ENCODE results near the gene KCNK17. TPM values are rescaled to one million over a fixed set of nuclear protein-coding genes. Genes with fewer than 3 reads are reported as not detected.

The KCNK17 gene
- total RNA-seq, 2 experiments from 2014 or later, result not detected

DNA sequence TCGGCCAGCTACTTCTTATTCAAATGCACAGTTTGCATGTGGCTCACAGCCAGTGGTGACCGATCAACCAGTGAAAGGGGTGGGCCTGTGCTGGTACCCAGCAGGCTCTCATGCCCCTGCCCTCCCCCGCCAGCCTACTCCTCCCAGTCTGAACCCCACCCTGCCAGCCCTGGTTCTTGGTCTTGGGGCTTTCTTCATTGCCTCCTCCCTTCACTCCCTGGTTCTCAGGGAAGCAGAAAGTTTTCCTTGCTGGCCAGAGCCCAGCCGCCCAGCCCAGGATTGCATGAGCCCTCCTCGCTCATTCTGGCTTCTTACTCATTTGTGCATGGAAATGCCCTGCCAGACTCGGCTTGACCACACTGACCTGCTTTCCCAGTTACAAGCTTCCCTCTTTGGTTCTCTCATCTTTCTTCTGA, 40.8 kb downstream of the KCNK17 start:
- no peak for DNase-seq (ENCODE audit: low spot score)
- TF ChIP-seq EZH2phosphoT487 (IDR thresholded peaks at IDR 0.05; ENCODE audit: borderline replicate concordance, low read depth, low read length), result no peak
- TF ChIP-seq, protein P1, sequence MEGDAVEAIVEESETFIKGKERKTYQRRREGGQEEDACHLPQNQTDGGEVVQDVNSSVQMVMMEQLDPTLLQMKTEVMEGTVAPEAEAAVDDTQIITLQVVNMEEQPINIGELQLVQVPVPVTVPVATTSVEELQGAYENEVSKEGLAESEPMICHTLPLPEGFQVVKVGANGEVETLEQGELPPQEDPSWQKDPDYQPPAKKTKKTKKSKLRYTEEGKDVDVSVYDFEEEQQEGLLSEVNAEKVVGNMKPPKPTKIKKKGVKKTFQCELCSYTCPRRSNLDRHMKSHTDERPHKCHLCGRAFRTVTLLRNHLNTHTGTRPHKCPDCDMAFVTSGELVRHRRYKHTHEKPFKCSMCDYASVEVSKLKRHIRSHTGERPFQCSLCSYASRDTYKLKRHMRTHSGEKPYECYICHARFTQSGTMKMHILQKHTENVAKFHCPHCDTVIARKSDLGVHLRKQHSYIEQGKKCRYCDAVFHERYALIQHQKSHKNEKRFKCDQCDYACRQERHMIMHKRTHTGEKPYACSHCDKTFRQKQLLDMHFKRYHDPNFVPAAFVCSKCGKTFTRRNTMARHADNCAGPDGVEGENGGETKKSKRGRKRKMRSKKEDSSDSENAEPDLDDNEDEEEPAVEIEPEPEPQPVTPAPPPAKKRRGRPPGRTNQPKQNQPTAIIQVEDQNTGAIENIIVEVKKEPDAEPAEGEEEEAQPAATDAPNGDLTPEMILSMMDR (conservative IDR thresholded peaks at IDR 0.05; ENCODE audit: low read length), result no peak
- H3K4me2 ChIP-seq (ENCODE audit: low read length), result no peak overlapping the region
- no peaks in the 10 kb centered on the region for H3K36me3 ChIP-seq (ENCODE audit: insufficient read depth, low read length)
- no peaks in the 10 kb centered on the region for H3K9me2 ChIP-seq (ENCODE audit: insufficient read depth, low read length)
- POLR2A ChIA-PET, result no interaction called here
- H3K4me3 ChIP-seq (ENCODE audit: low read depth, low read length, poor library complexity, severe bottlenecking), result no peak overlapping the region
- no peaks in the 10 kb centered on the region for H3K9me3 ChIP-seq (ENCODE audit: low read length)
- H3K4me1 ChIP-seq (ENCODE audit: insufficient read depth, low read length, poor library complexity, severe bottlenecking), result no peaks in the 10 kb centered on the region
- intact Hi-C loops (cut with micrococcal nuclease; ENCODE audit: unreplicated experiment), result no loop called here
- H4K20me1 ChIP-seq (ENCODE audit: insufficient read depth, low read length), result no peaks in the 10 kb centered on the region
- CTCF ChIA-PET (ENCODE audit: unreplicated experiment), result no interaction called here
- no peaks in the 10 kb centered on the region for H3K79me2 ChIP-seq (ENCODE audit: insufficient read depth, low read depth, low read length)
- H2AFZ ChIP-seq (ENCODE audit: low read length), result no peak overlapping the region
- no TSS peak for BruUV-seq (replicated peaks)
- no peak overlapping the region for H3K27ac ChIP-seq (ENCODE audit: low read depth, low read length, poor library complexity, severe bottlenecking)

DNA sequence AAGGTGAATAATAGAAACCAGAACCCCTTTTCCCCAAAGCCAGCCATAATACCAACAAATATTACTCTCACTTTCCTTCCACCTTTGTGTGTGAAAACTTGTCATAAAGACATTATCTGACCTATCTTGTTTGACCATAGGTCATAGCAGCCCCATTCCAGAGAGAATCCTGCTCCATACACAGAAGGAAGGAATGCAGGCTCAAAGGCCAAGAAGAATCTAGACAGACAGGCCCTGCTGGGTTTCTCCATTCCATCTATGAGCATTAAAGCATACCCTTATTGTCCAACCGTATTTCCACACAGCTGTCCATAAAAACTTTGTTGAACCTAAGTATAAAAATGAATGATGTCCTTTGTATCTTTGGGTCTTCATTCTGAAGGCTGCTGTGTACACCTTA, 44.3 kb downstream of the KCNK17 start:
- POLR2A ChIA-PET, result no interaction called here
- no peaks in the 10 kb centered on the region for H3K4me1 ChIP-seq (ENCODE audit: insufficient read depth, low read length, poor library complexity, severe bottlenecking)
- no peaks in the 10 kb centered on the region for H4K20me1 ChIP-seq (ENCODE audit: insufficient read depth, low read length)
- H3K27ac ChIP-seq (ENCODE audit: low read depth, low read length, poor library complexity, severe bottlenecking), result no peak overlapping the region
- no peaks in the 10 kb centered on the region for H3K79me2 ChIP-seq (ENCODE audit: insufficient read depth, low read depth, low read length)
- H3K4me3 ChIP-seq (ENCODE audit: low read depth, low read length, poor library complexity, severe bottlenecking), result no peak overlapping the region
- intact Hi-C loops (cut with micrococcal nuclease; ENCODE audit: unreplicated experiment), result no loop called here
- no peak overlapping the region for H2AFZ ChIP-seq (ENCODE audit: low read length)
- DNase-seq (ENCODE audit: low spot score), result no peak
- H3K9me3 ChIP-seq (ENCODE audit: low read length), result no peaks in the 10 kb centered on the region
- TF ChIP-seq, protein P1 (conservative IDR thresholded peaks at IDR 0.05; ENCODE audit: low read length), result no peak
- TF ChIP-seq EZH2phosphoT487 (IDR thresholded peaks at IDR 0.05; ENCODE audit: borderline replicate concordance, low read depth, low read length), result no peak
- CTCF ChIA-PET (ENCODE audit: unreplicated experiment), result no interaction called here
- no peaks in the 10 kb centered on the region for H3K36me3 ChIP-seq (ENCODE audit: insufficient read depth, low read length)
- H3K9me2 ChIP-seq (ENCODE audit: insufficient read depth, low read length), result no peaks in the 10 kb centered on the region
- no TSS peak for BruUV-seq (replicated peaks)
- H3K4me2 ChIP-seq (ENCODE audit: low read length), result no peak overlapping the region

DNA sequence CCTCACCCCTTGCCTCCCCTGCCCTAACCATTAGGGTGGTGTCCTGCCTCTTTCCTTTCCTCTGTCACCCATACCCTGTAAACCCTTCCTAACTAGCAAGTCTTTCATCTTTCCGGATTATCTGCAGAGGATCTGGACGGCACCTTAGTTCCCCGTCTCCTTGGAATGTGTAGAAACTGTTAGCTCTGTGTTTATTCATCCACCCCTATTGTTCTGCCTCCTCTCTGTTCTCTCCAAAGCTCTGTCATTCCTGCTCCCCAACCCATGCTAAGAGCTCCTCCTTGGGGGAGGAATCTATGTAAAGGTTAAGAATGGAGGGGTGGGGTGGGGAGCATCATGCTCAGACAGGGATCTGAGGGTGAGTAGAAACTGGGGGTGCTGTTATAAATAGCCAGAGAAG, 45.5 kb downstream of the KCNK17 start:
- H3K4me2 ChIP-seq (ENCODE audit: low read length), result no peak overlapping the region
- DNase-seq (ENCODE audit: low spot score), result no peak
- POLR2A ChIA-PET, result no interaction called here
- no peak overlapping the region for H3K4me3 ChIP-seq (ENCODE audit: low read depth, low read length, poor library complexity, severe bottlenecking)
- H2AFZ ChIP-seq (ENCODE audit: low read length), result no peak overlapping the region
- no peaks in the 10 kb centered on the region for H3K4me1 ChIP-seq (ENCODE audit: insufficient read depth, low read length, poor library complexity, severe bottlenecking)
- no peak overlapping the region for H3K27ac ChIP-seq (ENCODE audit: low read depth, low read length, poor library complexity, severe bottlenecking)
- TF ChIP-seq EZH2phosphoT487 (IDR thresholded peaks at IDR 0.05; ENCODE audit: borderline replicate concordance, low read depth, low read length), result no peak
- TF ChIP-seq, protein P1 (conservative IDR thresholded peaks at IDR 0.05; ENCODE audit: low read length), result no peak
- H3K9me2 ChIP-seq (ENCODE audit: insufficient read depth, low read length), result no peaks in the 10 kb centered on the region
- H3K79me2 ChIP-seq (ENCODE audit: insufficient read depth, low read depth, low read length), result no peaks in the 10 kb centered on the region
- BruUV-seq (replicated peaks), result no TSS peak
- CTCF ChIA-PET (ENCODE audit: unreplicated experiment), result no interaction called here
- no peaks in the 10 kb centered on the region for H3K9me3 ChIP-seq (ENCODE audit: low read length)
- H4K20me1 ChIP-seq (ENCODE audit: insufficient read depth, low read length), result no peaks in the 10 kb centered on the region
- H3K36me3 ChIP-seq (ENCODE audit: insufficient read depth, low read length), result no peaks in the 10 kb centered on the region
- intact Hi-C loops (cut with micrococcal nuclease; ENCODE audit: unreplicated experiment), result no loop called here
